ENCODE results near the gene ATPAF1. TPM values are rescaled to one million over a fixed set of nuclear protein-coding genes. Genes with fewer than 3 reads are reported as not detected.

ATPAF1 gene
- total and polyA plus RNA-seq, 10 donors = 23.7 to 39.5 (median 27.4) TPM

DNA sequence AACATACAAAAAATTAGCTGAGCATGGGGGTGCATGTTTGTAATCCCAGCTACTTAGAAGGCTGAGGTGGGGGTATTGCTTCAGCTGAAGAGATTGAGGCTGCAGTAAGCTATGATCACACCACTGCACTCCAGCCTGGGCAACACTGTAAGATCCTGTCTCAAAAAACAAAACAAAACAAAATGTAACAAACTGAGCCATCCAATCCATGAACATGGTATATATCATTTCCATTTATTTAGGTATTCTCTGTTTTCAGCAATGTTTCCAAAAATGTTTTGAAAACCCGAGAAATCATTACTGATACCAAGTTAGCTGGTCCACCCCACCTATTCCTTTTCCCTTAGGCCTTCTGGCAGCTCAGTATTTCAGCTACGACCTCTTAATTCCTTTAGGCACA lies 18.4 kb downstream of the ATPAF1 start:
- WGBS, 5 donors = 95 to 96% (median 96%) methylated on average over 2 of the region's 2 CpGs
- H3K36me3 ChIP-seq = peaks cover 3 to 97% (median 37%) of the 10 kb centered on the region in 6 donors

DNA sequence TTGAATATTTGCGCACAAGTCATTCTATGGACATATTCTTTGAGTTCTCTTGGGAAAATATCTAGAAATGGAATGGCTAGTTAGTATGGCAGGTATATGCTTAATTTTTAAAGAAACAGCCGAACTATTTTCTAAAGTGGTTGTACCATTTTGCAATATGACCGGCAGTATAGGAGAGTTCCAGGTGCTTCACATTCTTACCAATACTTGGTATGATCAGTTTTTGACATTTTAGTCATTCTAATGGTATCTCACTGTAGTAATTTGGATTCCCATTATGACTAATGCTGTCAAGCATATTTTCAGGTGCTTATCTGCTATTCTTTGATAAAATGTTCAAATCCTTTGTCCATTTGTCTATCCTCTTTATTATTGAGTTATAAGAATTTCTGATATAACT lies 20.6 kb downstream of the ATPAF1 start:
- Histone ChIP-seq H3K27me3 (replicated peaks in 1 of 7) (no peaks in the 10 kb centered on the region), H3K36me3 (peaks cover 3 to 88% (median 30%) of the 10 kb centered on the region in 6 donors), H3K9me3 (peaks cover 0 to 26% (median 15%) of the 10 kb centered on the region in 8 donors), H3K27ac (no peak overlapping the region), H3K4me3 (no peak overlapping the region), H3K4me1 (no peaks in the 10 kb centered on the region)
- DNase-seq = no peak
- intact Hi-C loops (cut with DNase I; ENCODE audit: low total_unique reads) = no loop called here
- WGBS, 5 donors = 90 to 98% (median 97%) methylated on average over 3 of the region's 3 CpGs
- TF ChIP-seq POLR2AphosphoS5 (IDR thresholded peaks at IDR 0.05) = no peak
- TF ChIP-seq, protein P1, sequence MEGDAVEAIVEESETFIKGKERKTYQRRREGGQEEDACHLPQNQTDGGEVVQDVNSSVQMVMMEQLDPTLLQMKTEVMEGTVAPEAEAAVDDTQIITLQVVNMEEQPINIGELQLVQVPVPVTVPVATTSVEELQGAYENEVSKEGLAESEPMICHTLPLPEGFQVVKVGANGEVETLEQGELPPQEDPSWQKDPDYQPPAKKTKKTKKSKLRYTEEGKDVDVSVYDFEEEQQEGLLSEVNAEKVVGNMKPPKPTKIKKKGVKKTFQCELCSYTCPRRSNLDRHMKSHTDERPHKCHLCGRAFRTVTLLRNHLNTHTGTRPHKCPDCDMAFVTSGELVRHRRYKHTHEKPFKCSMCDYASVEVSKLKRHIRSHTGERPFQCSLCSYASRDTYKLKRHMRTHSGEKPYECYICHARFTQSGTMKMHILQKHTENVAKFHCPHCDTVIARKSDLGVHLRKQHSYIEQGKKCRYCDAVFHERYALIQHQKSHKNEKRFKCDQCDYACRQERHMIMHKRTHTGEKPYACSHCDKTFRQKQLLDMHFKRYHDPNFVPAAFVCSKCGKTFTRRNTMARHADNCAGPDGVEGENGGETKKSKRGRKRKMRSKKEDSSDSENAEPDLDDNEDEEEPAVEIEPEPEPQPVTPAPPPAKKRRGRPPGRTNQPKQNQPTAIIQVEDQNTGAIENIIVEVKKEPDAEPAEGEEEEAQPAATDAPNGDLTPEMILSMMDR (IDR thresholded peaks at IDR 0.05 in 8 of 11, conservative IDR thresholded peaks at IDR 0.05 in 3 of 11) = no peak
- TF ChIP-seq POLR2A (IDR thresholded peaks at IDR 0.05) = no peak

More for the DNA sequence above, 18.4 kb downstream of the ATPAF1 start:
- intact Hi-C loops (cut with DNase I; ENCODE audit: low total_unique reads) = no loop called here
- no peak for DNase-seq
- Histone ChIP-seq H3K27ac (no peak overlapping the region), H3K27me3 (replicated peaks in 1 of 7) (no peaks in the 10 kb centered on the region), H3K4me3 (no peak overlapping the region), H3K9me3 (peaks cover 0 to 28% (median 16%) of the 10 kb centered on the region in 8 donors), H3K4me1 (no peaks in the 10 kb centered on the region)
- TF ChIP-seq, protein P1 (IDR thresholded peaks at IDR 0.05 in 8 of 11, conservative IDR thresholded peaks at IDR 0.05 in 3 of 11) = no peak
- TF ChIP-seq POLR2A (IDR thresholded peaks at IDR 0.05) = no peak
- TF ChIP-seq POLR2AphosphoS5 (IDR thresholded peaks at IDR 0.05) = no peak

DNA sequence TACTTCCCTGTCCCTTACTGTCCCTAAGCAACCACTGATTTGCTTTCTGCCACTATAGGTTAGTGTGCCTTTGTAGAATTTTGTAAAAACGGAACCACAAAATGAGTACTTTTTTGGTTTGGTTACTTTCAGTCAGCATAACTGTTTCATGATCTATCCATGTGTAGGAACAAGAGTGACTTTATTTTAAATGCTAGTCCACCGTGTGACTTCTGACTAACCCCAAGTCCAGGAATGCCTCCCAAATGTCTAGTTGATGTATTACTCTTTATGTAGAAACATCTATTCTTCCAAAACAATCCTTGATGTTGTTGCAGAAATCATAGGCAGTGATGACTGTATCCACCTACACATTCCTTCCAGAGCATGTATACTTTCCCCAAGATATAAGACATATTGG lies 21.3 kb downstream of the ATPAF1 start:
- Histone ChIP-seq H3K4me1 (no peaks in the 10 kb centered on the region), H3K27me3 (replicated peaks in 1 of 7) (no peaks in the 10 kb centered on the region), H3K27ac (no peak overlapping the region), H3K4me3 (no peak overlapping the region), H3K36me3 (peaks cover 0 to 88% (median 23%) of the 10 kb centered on the region in 6 donors), H3K9me3 (peaks cover 0 to 26% (median 15%) of the 10 kb centered on the region in 8 donors)
- intact Hi-C loops (cut with DNase I; ENCODE audit: low total_unique reads) = no loop called here
- no peak for TF ChIP-seq POLR2A (IDR thresholded peaks at IDR 0.05)
- TF ChIP-seq, protein P1 (IDR thresholded peaks at IDR 0.05 in 8 of 11, conservative IDR thresholded peaks at IDR 0.05 in 3 of 11) = no peak
- no peak for TF ChIP-seq POLR2AphosphoS5 (IDR thresholded peaks at IDR 0.05)
- no peak for DNase-seq
- 88 to 97% (median 94%) methylated on average over 2 of the region's 2 CpGs for WGBS, 5 donors

DNA sequence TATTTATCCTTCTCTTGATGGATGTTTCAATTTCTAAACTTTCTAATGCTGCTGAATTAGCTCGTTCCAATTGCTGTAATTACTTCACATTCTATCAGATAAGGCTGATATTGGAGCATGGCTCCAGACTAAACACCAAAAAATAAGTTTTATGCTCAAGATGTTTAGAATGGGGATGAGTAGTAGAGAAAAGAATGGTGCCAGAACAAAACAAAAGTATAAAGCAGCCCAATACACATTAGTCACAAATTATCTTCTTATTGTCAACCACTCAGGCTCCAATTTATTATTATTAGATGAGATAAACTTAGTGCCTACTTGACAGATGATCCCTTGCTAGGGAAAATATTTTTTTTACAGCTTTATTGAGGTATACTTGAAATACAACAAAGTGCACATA lies 21.8 kb downstream of the ATPAF1 start:
- intact Hi-C loops (cut with DNase I; ENCODE audit: low total_unique reads) = no loop called here
- H3K4me1 ChIP-seq = no peaks in the 10 kb centered on the region
- no peaks in the 10 kb centered on the region for H3K27me3 ChIP-seq (replicated peaks in 1 of 7)
- DNase-seq = no peak
- no peak overlapping the region for H3K27ac ChIP-seq
- 89 to 99% (median 94%) methylated on average over 1 of the region's 1 CpG for WGBS, 5 donors
- H3K36me3 ChIP-seq = peaks cover 0 to 89% (median 24%) of the 10 kb centered on the region in 6 donors
- H3K4me3 ChIP-seq = no peak overlapping the region
- peaks cover 0 to 26% (median 15%) of the 10 kb centered on the region in 8 donors for H3K9me3 ChIP-seq
- TF ChIP-seq, protein P1 (IDR thresholded peaks at IDR 0.05 in 8 of 11, conservative IDR thresholded peaks at IDR 0.05 in 3 of 11) = no peak
- TF ChIP-seq POLR2A (IDR thresholded peaks at IDR 0.05) (no peak), POLR2AphosphoS5 (IDR thresholded peaks at IDR 0.05) (no peak)
